Measurements from ENCODE around the gene SNX8. TPM values are rescaled to one million over a fixed set of nuclear protein-coding genes. Genes with fewer than 3 reads are reported as not detected.

Gene SNX8
- total RNA-seq, 1 experiment from 2014 or later, result 40.6 TPM

DNA sequence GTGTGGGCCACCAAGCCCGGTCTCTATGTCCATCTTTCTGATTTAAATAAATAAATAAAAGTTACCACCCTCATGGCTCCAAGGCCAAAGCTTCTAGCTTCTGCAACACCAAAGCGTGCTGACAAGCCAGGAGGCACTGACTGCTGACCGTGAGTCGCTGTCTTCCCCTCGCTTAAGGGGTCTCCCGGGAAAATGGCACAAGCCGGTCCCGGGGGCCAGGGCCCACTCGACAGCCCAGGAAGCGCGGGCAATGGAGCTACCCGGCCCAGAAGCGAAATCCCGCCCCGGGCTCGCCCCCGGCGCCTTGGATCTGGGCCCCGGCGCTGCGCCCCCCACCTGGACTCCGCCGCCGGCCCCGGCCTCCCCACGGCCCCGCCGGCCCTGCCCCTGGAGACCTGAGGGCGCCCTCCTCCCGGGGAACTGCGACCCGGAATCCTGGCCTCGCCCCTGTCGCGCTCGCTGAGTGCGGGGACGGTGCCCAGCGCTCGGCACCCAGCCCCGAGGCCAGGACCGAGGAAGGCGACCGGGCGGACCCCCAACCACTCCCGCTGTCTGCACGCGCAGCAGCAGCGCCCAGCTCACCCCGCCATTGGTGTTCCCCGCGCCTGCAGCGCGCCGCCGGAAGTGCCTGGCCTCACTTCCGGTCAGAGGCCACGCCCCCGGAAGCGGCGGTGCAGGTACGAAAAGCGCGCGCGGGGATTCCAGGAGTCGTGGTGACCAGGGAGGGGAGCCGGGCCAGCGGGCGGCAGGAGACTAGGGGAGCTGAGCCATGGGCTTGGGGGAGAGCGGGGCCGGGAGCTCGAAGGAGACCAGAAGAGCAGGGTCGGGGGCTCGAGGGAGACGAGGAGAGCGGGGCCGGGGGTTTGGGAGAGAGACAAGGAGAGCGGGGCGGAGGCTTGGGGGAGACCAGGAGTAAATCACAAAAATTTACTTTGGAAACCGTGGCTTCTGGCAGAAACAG lies 72.4 kb downstream of the SNX8 start, which contains the start of the genes MRM2 and NUDT1:
Gene MRM2, minus strand, starts transcription at position 626 of the 961 bp plus-strand sequence. Its CDS starts 36 bp downstream, at position 590.
Gene NUDT1, plus strand, starts transcription at position 647 of the 961 bp plus-strand sequence. CDS start 2,349 bp downstream, outside the sequence.
- no peaks in the 10 kb centered on the region for H3K27me3 ChIP-seq (ENCODE audit: insufficient read depth, low read length)
- H3K23ac ChIP-seq (ENCODE audit: insufficient read length, low read depth, low read length), result no peak within 1 kb of the TSS
- no peaks in the 10 kb centered on the region for H3K9me3 ChIP-seq (ENCODE audit: control insufficient read depth, low read depth, low read length)
- H3K56ac ChIP-seq (ENCODE audit: insufficient read length, low read depth, low read length), result no peak within 1 kb of the TSS
- no peak within 1 kb of the TSS for H3T11ph ChIP-seq (ENCODE audit: low read length)
- H3K79me2 ChIP-seq (ENCODE audit: insufficient read depth, low read length), result peaks cover 6% of the 10 kb centered on the region; the same call in 1 of the 2 replicates
- Mint-ChIP-seq H3K4me3 (peak within 1 kb of the TSS; percentile 92 to 96), H3K27me3 (ENCODE audit: low read depth) (no peaks in the 10 kb centered on the region; the same call in 1 of the 2 replicates), H3K27ac (peak within 1 kb of the TSS; percentile 55 to 98 (median 97); a peak in 6 of 7 replicates), H3K9me3 (no peaks in the 10 kb centered on the region), H3K36me3 (ENCODE audit: insufficient read depth in 1 of 3, low read depth in 3 of 3) (peaks cover 18 to 43% (median 35%) of the 10 kb centered on the region in 3 experiments), H3K4me1 (peaks cover 11 to 12% of the 10 kb centered on the region in 2 experiments)
- H3K4me2 ChIP-seq (ENCODE audit: insufficient read depth, insufficient read length, low read length), result peak within 1 kb of the TSS; percentile 89
- no CpG with 5 or more reads among the region's 81 CpGs for WGBS (ENCODE audit: extremely low coverage, insufficient read length, low lambda C conversion rate)
- TF ChIP-seq, protein P1, sequence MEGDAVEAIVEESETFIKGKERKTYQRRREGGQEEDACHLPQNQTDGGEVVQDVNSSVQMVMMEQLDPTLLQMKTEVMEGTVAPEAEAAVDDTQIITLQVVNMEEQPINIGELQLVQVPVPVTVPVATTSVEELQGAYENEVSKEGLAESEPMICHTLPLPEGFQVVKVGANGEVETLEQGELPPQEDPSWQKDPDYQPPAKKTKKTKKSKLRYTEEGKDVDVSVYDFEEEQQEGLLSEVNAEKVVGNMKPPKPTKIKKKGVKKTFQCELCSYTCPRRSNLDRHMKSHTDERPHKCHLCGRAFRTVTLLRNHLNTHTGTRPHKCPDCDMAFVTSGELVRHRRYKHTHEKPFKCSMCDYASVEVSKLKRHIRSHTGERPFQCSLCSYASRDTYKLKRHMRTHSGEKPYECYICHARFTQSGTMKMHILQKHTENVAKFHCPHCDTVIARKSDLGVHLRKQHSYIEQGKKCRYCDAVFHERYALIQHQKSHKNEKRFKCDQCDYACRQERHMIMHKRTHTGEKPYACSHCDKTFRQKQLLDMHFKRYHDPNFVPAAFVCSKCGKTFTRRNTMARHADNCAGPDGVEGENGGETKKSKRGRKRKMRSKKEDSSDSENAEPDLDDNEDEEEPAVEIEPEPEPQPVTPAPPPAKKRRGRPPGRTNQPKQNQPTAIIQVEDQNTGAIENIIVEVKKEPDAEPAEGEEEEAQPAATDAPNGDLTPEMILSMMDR (conservative IDR thresholded peaks at IDR 0.05), result no peak
- no peak within 1 kb of the TSS for H4K91ac ChIP-seq (ENCODE audit: insufficient read length, low read depth, low read length)
- no peak within 1 kb of the TSS for H2BK12ac ChIP-seq (ENCODE audit: insufficient read length, low read depth, low read length)
- H2AFZ ChIP-seq (ENCODE audit: low read length), result no peak within 1 kb of the TSS
- peak within 1 kb of the TSS; percentile 74 for H3K9ac ChIP-seq (ENCODE audit: extremely low read depth, insufficient read length, low read length)
- H3K79me1 ChIP-seq (ENCODE audit: insufficient read depth, low read depth, low read length, poor library complexity, severe bottlenecking), result no peaks in the 10 kb centered on the region
- H4K8ac ChIP-seq (replicated peaks; ENCODE audit: insufficient read length, low read depth, low read length), result no peak within 1 kb of the TSS
- H3K14ac ChIP-seq (ENCODE audit: insufficient read depth, low read length), result peak within 1 kb of the TSS; percentile 73
- H3K4me1 ChIP-seq (ENCODE audit: insufficient read depth, low read length), result no peaks in the 10 kb centered on the region; the same call in 1 of the 2 replicates
- no peak within 1 kb of the TSS for H3K27ac ChIP-seq (ENCODE audit: insufficient read length, low read depth, low read length)
- H2BK120ac ChIP-seq (ENCODE audit: low read depth, low read length, poor library complexity, severe bottlenecking), result no peak within 1 kb of the TSS
- H2BK20ac ChIP-seq (ENCODE audit: low read depth, low read length, poor library complexity, severe bottlenecking), result no peak within 1 kb of the TSS
- no peak within 1 kb of the TSS for H2AK5ac ChIP-seq (ENCODE audit: insufficient read length, low read length)
- peak within 1 kb of the TSS; percentile 61 for H3K18ac ChIP-seq (ENCODE audit: insufficient read length, low read depth, low read length)
- no peaks in the 10 kb centered on the region for H4K20me1 ChIP-seq (ENCODE audit: control insufficient read depth, insufficient read depth, insufficient read length)
- H4K5ac ChIP-seq (ENCODE audit: insufficient read length, low read depth, low read length), result no peak within 1 kb of the TSS
- DNase-seq, result peak; percentile 85
- peaks cover 7% of the 10 kb centered on the region for H3K23me2 ChIP-seq (ENCODE audit: insufficient read length, low read depth, low read length, poor library complexity, severe bottlenecking)
- H2BK15ac ChIP-seq (ENCODE audit: low read depth, low read length), result no peak within 1 kb of the TSS; the same call in 1 of the 2 replicates
- H3K4ac ChIP-seq (ENCODE audit: low read depth, low read length), result no peak within 1 kb of the TSS
- H2BK5ac ChIP-seq (ENCODE audit: insufficient read length, low read length), result no peak within 1 kb of the TSS

All from H9 (cell line).